Measurements from ENCODE around the gene CYP4X1.
A peak's percentile ranks its signal among the peaks of the same experiment; 100 is the strongest.
"Not testable (repeated sequence)": the region's sequence is repeated elsewhere in the genome, so short reads cannot be mapped to it uniquely, and the experiment has no call there.

CYP4X1 gene

GRCh38 chr1:47089356-47089755 lies 65.9 kb downstream of the CYP4X1 start:
- DNase-seq, result peak; percentile 19

- not testable (repeated sequence) for DNase-seq
Measured at GRCh38 chr1:47091476-47091875, 68.0 kb downstream of the CYP4X1 start.
